Mononuclear cell (primary cell): ENCODE results near the gene TMEM50B. TPM values are rescaled to one million over a fixed set of nuclear protein-coding genes. Genes with fewer than 3 reads are reported as not detected.
"Not testable (repeated sequence)": the region's sequence is repeated elsewhere in the genome, so short reads cannot be mapped to it uniquely, and the experiment has no call there.

Experiments used
- H3K27me3 ChIP-seq: 2 replicates; pipeline ENCODE4 v1.6.0; 2011; ENCODE audit warnings: low read length, control low read depth; ENCODE audit not compliant: insufficient read depth
- H3K4me1 ChIP-seq: 2 replicates; pipeline ENCODE4 v1.5.1; 2011; ENCODE audit warnings: mild to moderate bottlenecking, low read length, control low read depth; ENCODE audit not compliant: insufficient read depth
- H3K4me3 ChIP-seq: 2 replicates; pipeline ENCODE4 v1.5.1; 2011; ENCODE audit warnings: mild to moderate bottlenecking, low read length, moderate library complexity
- H3K9me3 ChIP-seq: 2 replicates; pipeline ENCODE4 v1.5.1; 2011; ENCODE audit warnings: low read depth, mild to moderate bottlenecking, control low read depth, low read length
- total RNA-seq: library from RNA; depleted of rRNA; stranded (reverse); fragments of >200 nt; gene quantifications from one replicate; pipeline ENCODE4 v1.2.3, GENCODE V29; 2012

The TMEM50B gene
- total RNA-seq, 1 donor = 50.5 TPM

GRCh38 chr21:33425825-33426224 is 53.9 kb downstream of the TMEM50B start:
- Histone ChIP-seq H3K4me3 (no peak overlapping the region), H3K27me3 (no peaks in the 10 kb centered on the region), H3K9me3 (no peaks in the 10 kb centered on the region), H3K4me1 (no peaks in the 10 kb centered on the region)

GRCh38 chr21:33424214-33424613 is 55.6 kb downstream of the TMEM50B start:
- H3K4me1 ChIP-seq = no peaks in the 10 kb centered on the region
- H3K9me3 ChIP-seq = no peaks in the 10 kb centered on the region
- H3K27me3 ChIP-seq = no peaks in the 10 kb centered on the region
- no peak overlapping the region for H3K4me3 ChIP-seq

- Histone ChIP-seq H3K27me3 (no peaks in the 10 kb centered on the region), H3K4me1 (no peaks in the 10 kb centered on the region), H3K4me3 (no peak overlapping the region), H3K9me3 (no peaks in the 10 kb centered on the region)
Observed at GRCh38 chr21:33421713-33422393, 57.9 kb downstream of the TMEM50B start.

GRCh38 chr21:33419538-33420123 is 60.1 kb downstream of the TMEM50B start:
- Histone ChIP-seq H3K9me3 (no peaks in the 10 kb centered on the region), H3K27me3 (no peaks in the 10 kb centered on the region), H3K4me1 (no peaks in the 10 kb centered on the region), H3K4me3 (no peak overlapping the region)

GRCh38 chr21:33418691-33419090 is 61.1 kb downstream of the TMEM50B start:
- no peak overlapping the region for H3K4me3 ChIP-seq
- no peaks in the 10 kb centered on the region for H3K9me3 ChIP-seq
- no peaks in the 10 kb centered on the region for H3K27me3 ChIP-seq
- H3K4me1 ChIP-seq = peaks cover 1% of the 10 kb centered on the region

GRCh38 chr21:33414926-33415325 is 64.8 kb downstream of the TMEM50B start:
- H3K4me3 ChIP-seq = no peak overlapping the region
- no peaks in the 10 kb centered on the region for H3K27me3 ChIP-seq
- peaks cover 33% of the 10 kb centered on the region for H3K4me1 ChIP-seq
- no peaks in the 10 kb centered on the region for H3K9me3 ChIP-seq

GRCh38 chr21:33414068-33414467 is 65.7 kb downstream of the TMEM50B start:
- Histone ChIP-seq H3K4me3 (no peak overlapping the region), H3K9me3 (no peaks in the 10 kb centered on the region), H3K4me1 (peaks cover 42% of the 10 kb centered on the region), H3K27me3 (no peaks in the 10 kb centered on the region)

GRCh38 chr21:33412832-33413519 is 66.8 kb downstream of the TMEM50B start:
- no peaks in the 10 kb centered on the region for H3K27me3 ChIP-seq
- H3K4me3 ChIP-seq = no peak overlapping the region
- no peaks in the 10 kb centered on the region for H3K9me3 ChIP-seq
- peaks cover 53% of the 10 kb centered on the region for H3K4me1 ChIP-seq

- not testable (repeated sequence) for H3K9me3 ChIP-seq, H3K27me3 ChIP-seq, H3K4me3 ChIP-seq
- H3K4me1 ChIP-seq = peaks cover 57% of the 10 kb centered on the region
Observed at GRCh38 chr21:33412439-33412831, 67.3 kb downstream of the TMEM50B start.

GRCh38 chr21:33411949-33412430 is 67.8 kb downstream of the TMEM50B start:
- peaks cover 61% of the 10 kb centered on the region for H3K4me1 ChIP-seq

GRCh38 chr21:33406493-33406892 is 73.3 kb downstream of the TMEM50B start:
- Histone ChIP-seq H3K4me3 (peak overlapping the region; percentile 93), H3K4me1 (peaks cover 78% of the 10 kb centered on the region), H3K27me3 (no peaks in the 10 kb centered on the region), H3K9me3 (no peaks in the 10 kb centered on the region)

More at GRCh38 chr21:33411949-33412430, 67.8 kb downstream of the TMEM50B start:
- H3K27me3 ChIP-seq = no peaks in the 10 kb centered on the region
- H3K4me3 ChIP-seq = no peak overlapping the region
- no peaks in the 10 kb centered on the region for H3K9me3 ChIP-seq

- Histone ChIP-seq H3K9me3 (no peaks in the 10 kb centered on the region), H3K27me3 (no peaks in the 10 kb centered on the region), H3K4me1 (peaks cover 81% of the 10 kb centered on the region), H3K4me3 (peak overlapping the region; percentile 93)
Observed at GRCh38 chr21:33403786-33404585, 75.8 kb downstream of the TMEM50B start.

- Histone ChIP-seq H3K4me3 (peak within 1 kb of the TSS; percentile 93), H3K4me1 (peaks cover 81% of the 10 kb centered on the region), H3K9me3 (no peaks in the 10 kb centered on the region), H3K27me3 (no peaks in the 10 kb centered on the region)
Observed at GRCh38 chr21:33403128-33403785, 76.5 kb downstream of the TMEM50B start, which contains the start of gene IFNGR2. Gene IFNGR2 (plus strand): TSS chr21:33403413. CDS start chr21:33403544, 131 bp downstream.
